ENCODE results near the gene ARRB2.
"Not testable (repeated sequence)": the region's sequence is repeated elsewhere in the genome, so short reads cannot be mapped to it uniquely, and the experiment has no call there.

ARRB2 gene

DNA sequence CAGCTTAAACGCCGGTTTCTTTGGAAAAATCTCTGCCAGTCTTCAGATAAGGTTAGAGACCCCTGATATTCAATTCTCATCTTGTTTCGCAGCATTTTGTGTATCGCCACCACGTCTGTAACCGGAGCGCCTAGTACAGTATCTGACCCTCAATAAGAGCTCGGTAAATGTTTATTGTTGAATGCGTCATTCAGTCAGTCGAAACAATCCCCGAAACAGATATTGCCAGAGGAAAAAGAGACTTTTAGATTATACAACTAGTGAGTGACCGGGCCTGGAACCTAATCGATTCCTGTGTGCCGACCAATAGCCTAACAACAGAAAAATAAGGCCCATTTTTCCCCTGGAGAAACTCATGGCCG, 7.1 kb upstream of the ARRB2 start:
- DNase-seq, result no peak

DNA sequence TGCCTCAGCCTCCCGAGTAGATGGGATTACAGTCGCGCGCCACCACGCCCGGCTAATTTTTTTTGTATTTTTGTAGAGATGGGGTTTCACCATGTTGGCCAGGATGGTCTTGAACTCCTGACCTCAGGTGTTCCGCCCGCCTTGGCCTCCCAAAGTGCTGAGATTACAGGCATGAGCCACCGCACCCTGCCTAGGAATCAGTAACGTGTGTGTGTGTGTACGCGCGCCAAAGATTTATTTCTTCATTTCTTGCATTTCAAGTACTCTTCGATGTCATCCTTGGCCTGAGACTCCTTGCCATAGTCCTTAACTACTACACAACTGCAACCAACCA, 5.9 kb upstream of the ARRB2 start:
- not testable (repeated sequence) for DNase-seq

DNA sequence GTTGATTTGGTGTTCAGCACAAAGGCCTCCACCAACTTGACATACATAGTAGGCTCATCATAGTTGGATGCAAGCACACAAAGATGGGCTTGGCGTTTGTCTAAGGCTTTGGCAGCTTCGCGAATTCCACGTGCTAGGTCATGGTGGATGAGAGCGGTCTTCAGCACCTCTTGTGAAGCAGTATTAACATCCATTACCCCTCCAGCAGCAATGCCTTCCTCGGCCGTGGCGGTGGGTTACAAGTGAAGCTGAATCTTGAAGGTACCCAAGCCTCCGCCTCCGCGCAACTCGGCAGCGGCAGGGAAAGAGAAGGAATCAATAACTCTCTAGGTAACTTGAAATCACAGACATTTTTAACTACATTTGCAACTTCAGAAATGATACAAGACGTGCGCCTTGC, 5.4 kb upstream of the ARRB2 start:
- no peak for DNase-seq

DNA sequence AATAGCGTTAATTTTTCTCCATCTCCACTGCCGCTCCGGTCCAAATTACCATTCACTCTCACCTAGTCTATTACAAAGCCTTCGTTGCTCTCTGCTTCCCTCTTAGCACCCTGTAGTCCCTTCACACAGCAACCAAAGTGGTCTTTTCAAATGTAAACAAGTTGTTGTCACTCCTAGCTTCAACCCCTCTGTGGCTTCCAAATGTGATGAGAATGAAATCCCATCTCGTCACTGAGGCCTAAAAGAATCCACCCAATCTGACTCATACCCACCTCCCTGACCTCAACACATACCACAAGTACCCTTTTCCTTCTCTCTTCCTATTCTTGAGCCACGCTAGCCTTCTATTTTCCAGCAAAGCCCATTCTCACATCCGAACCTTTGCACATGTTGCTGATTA, 4.3 kb upstream of the ARRB2 start:
- peak; percentile 28 for DNase-seq

DNA sequence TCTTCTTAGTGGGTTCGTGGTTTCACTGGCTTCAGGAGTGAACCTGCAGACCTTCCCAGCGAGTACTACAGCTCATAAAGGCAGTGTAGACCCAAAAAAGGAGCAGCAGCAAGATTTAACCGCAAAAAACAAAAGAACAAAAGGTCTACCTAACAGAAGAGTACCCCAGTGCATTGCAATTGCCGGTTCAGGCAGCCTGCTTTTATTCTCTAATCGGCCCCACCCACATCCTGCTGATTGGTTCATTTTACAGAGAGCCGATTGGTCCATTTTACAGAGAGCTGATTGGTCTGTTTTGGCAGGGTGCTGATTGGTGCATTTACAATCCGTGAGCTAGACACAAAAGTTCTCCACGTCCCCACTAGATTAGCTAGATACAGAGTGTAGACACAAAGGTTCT, 2.0 kb upstream of the ARRB2 start:
- DNase-seq, result no peak

DNA sequence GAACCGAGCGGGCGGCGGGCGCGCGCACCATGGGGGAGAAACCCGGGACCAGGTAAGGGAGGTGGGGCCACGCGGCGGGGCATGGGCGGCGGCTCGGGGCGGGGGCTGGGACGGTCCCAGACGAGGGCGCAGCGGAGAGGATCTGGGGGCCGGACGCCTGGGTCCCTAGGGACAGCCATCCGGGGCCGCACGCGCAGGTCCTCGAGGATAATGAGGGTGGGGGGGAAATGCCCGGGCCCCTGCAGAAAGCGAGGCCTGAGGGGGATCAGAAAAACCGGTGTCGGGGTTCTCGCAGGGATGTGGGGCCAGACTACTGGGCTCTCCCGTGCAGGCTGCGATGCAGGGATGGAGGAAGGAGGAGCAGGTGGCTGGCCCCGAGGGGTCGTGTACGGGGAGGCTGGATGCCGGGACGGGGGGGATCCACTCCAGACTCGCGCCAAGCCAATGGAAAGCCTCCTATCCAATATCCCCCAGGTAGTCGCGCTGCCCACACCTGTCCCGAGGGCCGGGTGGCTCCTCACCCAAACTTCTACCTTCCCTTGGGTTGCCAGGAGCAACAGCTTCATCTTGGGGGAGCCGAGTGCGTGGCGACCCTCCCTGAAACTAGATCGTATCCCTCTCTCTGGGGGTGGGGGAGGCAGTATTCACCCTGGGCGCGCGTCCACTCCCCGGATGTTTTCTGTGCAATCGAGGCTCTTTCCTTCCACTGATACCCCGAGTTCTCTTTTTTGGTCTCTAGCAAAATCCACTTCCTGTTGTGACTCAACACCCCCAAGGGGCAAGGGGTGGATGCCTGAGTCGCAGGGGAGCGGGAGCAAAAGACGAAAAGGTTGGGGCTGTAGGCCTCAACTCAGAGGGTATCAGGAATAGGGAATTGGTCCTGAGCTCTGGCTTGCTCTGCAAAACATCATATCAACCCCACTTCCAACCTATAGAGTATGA, 532 bp downstream of the ARRB2 start:
- DNase-seq, result no peak

DNA sequence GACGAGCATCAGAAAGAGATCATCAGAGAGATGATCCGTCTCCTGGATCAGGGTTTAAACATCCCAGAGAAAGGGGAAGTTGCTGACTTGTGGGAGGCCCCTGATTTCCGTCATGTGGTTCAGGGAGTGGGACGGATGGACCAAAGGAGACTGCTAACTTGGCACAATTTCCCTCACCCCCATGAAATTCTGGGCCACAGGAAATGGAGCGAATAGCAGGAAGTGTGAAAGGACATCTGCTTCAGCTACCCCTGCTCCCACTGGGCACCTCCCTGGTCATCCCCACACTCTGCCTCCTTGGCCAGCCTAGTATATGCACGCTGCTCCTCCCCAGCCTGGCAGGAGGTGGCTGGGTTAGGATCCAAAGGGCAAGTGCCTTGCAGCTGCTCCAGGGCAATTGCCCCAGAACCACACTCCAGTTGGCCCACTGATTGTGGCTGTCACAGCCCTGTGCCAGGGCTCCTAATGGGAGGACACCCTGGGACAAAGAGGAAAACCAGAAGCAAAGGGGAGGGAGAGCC, 1.3 kb downstream of the ARRB2 start:
- no peak for DNase-seq

DNA sequence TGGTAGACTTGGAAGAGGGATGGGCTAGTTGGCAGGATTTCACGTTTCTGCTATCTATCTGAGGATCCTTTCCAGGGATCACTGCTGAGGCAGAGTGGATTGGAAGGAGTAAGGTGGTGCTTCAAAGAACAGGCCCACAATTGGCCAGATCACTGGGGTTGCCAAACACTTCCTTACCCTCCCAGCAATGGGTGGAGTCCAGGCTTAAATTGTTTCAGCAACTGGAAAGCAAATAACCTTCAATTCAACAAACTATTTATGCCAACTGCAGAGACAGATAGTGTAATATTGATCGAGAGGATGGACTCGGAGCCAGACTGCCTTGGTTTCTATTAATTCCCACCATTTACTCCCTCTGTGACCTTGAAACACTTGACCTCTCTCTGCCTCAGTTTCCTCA, 2.1 kb downstream of the ARRB2 start:
- DNase-seq, result no peak

DNA sequence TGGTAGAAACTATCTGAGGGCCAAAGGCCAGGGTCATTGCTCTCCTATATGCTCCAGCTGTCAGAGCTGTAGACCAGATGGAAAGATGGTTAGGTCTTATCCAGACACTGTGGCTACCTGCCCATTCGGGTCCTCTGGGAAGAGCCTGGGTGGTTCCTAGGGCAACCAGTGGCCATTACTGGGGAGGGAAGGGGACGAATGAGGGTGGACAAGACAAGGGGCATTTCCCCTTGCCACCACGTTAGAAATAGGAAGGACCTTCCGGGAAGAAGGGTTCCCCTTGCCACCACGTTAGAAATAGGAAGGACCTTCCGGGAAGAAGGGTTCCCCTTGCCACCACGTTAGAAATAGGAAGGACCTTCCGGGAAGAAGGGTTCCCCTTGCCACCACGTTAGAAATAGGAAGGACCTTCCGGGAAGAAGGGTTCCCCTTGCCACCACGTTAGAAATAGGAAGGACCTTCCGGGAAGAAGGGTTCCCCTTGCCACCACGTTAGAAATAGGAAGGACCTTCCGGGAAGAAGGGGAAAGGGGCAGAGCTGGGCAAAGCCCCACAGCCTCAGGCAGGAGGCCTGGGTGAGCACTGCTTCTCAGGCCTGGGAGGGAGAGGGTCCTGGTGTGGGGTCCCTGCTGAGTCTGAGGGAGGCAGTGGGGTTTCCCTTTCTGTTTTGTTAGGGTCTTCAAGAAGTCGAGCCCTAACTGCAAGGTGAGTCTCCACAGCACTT, 4.1 kb downstream of the ARRB2 start:
- DNase-seq, result not testable (repeated sequence)

DNA sequence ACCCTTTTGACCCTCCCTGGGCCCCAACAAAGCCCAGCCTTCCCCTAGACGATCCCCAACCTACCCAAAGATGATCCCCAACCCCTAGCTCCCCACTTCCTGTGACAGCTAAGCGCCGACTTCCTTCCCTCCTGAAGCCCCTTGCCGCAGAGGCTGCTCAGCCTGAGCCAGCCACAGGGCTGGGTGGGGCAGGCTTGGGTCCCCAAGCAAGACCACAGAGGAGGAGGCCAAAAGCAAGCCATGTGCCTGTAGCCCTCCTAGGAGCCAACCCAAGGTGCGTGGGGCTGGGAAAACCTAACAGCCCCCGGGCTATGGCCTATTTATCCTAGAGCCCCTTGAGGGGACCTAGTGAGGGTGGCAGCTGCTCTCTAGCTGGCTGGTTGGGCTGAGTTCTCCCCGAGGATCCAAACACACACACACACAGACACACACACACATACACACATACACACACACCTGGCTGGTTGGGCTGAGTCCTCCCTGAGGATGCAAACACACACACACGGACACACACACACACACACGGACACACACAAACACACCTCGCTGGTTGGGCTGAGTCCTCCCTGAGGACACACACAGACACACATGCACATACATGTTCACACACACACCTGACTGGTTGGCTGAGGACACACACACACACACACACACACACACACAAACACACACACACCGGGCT, 4.8 kb downstream of the ARRB2 start:
- DNase-seq, result no peak

DNA sequence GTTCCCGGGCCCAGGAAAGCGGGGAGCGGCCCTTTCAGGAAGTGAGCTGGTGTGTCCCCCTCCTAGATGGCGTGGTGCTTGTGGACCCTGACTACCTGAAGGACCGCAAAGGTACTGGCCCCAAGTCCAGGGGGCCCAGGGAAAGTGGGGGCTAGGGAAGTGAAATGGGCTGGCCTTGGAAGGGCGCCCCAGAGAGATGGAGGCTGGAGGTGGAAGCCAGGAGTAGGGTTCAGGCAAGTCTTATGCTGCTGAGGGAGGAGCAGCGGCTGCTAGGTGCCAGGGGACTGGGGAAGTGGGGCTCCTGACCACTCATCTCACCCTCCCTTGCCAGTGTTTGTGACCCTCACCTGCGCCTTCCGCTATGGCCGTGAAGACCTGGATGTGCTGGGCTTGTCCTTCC, 5.6 kb downstream of the ARRB2 start:
- DNase-seq, result no peak

DNA sequence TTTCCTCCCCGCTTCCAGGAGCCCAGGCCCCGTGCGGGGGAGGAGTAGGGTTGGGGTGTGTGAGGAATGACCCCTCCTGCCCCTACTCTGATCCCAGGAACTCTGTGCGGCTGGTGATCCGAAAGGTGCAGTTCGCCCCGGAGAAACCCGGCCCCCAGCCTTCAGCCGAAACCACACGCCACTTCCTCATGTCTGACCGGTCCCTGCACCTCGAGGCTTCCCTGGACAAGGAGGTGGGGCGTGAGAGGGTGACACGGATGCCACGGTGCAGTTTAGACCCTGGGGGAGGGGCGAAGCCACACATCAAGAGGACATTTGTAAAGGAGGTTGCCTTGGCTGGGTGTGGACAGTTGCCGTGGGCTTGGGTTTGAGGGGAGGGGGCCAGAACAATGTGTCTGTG, 7.4 kb downstream of the ARRB2 start:
- DNase-seq, result no peak

DNA sequence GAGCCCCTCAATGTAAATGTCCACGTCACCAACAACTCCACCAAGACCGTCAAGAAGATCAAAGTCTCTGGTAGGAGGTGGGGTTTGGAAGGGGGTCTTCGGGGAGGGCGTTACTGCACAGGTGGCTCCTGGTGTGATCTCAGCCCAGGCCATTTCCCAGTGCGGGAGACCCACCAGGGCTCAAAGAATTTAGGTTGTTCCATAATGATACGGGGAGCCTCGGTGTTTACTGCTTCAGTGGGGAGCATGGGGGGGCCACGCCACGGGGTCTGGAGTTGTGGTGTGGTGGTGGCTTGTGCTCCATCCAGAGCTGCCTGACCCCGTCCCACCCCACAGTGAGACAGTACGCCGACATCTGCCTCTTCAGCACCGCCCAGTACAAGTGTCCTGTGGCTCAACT, 7.8 kb downstream of the ARRB2 start:
- no peak for DNase-seq

DNA sequence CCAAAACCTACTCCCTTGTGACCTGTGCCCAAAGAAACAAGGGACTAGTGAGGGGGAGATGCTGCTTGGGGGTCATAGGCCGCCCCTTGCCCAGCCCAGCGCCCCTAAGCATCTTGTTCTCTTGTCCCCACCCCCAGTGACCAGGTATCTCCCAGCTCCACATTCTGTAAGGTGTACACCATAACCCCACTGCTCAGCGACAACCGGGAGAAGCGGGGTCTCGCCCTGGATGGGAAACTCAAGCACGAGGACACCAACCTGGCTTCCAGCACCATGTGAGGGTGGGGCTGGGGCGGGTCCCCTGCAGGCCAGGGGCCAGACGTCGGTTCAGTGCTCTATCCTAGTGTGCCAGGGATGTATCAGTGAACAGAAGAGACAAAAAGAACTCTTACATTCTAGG, 8.7 kb downstream of the ARRB2 start:
- DNase-seq, result no peak

DNA sequence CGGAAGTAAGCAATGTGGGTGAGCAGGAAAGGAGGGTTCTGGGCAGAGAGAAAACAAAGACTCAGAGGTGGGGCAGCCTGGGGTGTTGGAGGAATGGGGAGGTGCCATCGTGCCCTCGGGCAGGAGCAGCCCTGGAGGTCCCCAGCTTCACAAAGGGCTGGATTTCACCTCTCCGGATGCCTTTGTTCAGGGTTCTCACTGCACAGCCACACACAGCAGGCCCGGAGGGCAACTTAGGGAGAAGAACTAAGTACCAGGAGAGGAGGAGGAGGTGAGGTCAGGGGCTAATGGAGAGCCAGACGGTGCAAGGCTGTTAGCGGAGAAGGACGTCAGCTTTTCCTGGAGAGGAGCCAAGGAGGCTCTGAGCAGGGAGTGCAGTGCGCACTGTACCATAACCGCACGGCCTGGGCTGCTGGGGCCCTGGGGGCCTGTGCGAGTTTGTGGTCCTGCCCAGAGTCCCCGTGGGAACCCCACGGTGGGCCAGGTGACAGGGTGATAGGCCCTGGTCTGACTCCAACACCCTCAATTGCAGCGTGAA, 9.3 kb downstream of the ARRB2 start:
- DNase-seq, result no peak

DNA sequence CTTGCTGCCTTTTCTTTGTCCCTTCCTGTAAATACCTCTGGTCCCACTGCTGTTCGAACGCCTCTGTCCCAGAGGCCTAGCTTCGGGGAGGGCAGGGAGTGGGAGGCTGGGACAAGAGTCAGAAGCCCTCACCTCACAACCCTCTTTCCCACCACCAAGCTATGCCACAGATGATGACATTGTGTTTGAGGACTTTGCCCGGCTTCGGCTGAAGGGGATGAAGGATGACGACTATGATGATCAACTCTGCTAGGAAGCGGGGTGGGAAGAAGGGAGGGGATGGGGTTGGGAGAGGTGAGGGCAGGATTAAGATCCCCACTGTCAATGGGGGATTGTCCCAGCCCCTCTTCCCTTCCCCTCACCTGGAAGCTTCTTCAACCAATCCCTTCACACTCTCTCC, 10.4 kb downstream of the ARRB2 start:
- no peak for DNase-seq

DNA sequence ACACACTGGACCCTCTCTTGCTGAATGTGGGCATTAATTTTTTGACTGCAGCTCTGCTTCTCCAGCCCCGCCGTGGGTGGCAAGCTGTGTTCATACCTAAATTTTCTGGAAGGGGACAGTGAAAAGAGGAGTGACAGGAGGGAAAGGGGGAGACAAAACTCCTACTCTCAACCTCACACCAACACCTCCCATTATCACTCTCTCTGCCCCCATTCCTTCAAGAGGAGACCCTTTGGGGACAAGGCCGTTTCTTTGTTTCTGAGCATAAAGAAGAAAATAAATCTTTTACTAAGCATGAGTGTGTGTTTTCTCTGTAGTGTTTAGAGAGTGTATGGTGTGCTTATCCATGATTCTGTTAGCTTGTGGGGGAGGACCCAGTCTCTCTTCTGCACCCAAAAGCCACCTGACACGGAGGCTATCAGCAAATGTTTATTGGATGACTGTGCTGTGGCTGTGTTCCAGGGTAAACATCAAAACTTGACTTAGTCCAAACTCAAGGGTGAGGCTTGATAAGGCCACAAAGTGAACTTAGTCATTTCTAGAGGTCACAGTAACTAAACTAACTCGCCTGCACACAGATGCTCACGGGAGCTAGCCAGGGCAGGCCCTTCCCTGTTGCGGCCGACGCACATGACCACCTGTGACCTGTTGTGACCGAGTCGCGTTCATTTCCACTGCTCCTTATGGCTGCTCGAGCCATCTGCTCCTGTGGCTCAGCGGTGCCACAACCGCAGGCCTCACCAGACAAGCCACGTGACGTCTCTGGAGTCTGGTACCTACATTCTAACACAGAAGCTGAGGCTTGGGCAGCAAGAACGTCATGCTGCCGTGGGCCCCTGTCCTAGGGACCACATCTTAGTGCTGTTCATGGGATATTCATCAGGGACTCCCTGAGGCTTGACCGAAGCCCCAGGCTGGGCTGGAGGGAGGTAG, 11.0 kb downstream of the ARRB2 start:
- DNase-seq, result no peak

DNA sequence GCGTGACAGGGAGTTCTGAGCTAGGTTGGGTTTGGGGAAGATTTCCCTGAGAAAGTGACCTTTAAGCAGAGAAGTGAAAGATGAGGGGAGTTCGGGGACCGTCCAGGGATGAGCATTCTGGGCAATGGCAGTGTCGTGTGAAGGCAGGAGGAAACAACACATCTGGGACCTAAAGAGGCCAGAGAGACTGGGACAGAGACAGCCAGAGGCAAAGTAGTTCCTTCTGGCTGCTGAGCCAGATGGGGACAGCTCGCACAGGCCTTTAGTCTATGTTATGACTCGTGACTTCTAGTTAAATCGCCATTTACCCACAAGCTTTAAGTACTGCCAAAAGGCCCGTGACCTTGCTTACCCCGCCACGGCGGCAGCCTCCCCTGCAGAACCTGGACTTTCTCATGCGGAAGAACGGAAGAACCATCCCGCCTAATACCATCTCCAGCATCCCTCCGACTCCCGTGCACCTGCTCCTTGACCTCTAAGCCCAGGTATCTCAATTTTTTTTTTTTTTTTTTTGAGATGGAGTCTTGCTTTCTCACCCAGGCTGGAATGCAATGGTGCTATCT, 12.3 kb downstream of the ARRB2 start:
- DNase-seq, result no peak

DNA sequence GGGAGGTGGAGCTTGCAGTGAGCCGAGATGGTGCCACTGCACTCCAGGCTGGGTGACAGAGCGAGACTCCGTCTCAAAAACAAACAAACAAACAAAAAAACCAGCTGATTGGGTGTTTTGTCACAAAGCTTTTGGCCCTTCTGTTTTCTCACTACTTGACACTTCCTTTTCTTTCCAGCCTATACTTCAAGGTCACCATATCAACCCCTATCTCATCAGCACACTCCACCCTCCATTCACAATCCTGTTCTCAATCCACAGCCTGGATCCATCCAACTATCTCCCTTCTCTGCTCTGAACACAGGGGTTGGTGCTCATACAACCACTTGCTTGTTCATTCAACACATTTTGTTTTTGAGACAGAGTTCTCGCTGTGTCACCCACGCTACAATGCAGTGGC, 14.2 kb downstream of the ARRB2 start:
- DNase-seq, result no peak

DNA sequence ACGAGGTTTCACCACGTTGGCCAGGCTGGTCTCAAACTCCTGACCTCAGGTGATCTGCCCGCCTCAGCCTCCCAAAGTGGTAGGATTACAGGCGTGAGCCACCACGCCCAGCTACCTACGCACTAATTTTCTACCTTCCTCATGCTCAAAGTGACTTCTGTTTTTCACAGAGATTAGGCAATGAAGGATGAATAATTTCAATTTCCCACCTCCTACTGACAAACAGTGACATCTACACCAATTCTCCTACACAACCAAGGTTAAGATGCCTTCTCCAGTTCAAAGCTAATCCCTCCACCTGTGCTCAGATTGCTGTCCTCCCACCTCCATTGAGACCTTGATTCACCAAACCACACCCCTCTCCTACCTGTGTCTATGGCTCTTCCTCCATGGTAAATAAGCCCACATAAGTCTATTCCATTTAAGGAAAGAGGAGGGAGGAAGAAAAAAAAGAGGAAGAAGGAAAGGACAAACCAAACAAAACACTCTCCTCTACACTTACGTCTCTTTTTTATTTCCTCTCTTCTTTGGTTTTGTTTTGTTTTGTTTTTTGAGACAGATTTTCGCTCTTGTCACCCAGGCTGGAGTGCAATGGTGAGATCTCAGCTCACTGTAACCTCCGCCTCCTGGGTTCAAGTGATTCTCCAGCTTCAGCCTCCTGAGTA, 15.3 kb downstream of the ARRB2 start:
- no peak for DNase-seq

DNA sequence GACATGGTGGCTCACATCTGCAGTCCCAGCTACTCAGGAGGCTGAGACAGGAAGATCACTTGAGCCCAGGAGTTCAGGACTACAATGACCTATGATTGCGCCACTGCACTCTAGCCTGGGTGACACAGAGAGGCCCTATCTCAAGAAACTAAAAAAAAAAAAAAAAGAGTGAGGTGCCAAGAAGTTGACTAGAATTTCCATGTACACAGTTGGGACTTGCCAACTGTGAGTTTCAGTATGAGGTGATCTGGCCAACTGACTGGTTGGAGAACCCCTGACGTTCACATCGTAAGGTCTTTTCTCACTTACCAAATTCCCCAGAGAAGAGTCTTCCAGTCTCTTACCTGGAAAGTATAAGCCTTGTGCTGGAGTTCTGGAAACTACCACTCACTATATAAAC, 17.7 kb downstream of the ARRB2 start:
- DNase-seq, result no peak
